HepG2 (cell line): ENCODE results near the gene NOB1. TPM values are rescaled to one million over a fixed set of nuclear protein-coding genes. Genes with fewer than 3 reads are reported as not detected.
A peak's percentile ranks its signal among the peaks of the same experiment; 100 is the strongest.

Experiments
- GLI4 ChIP-seq: sonication (generic); formaldehyde crosslinking; IDR thresholded peaks from 2 replicates; pipeline ENCODE4 v1.5.1; 2020; ENCODE audit warnings: missing genetic modification reagents, mild to moderate bottlenecking, moderate library complexity, borderline replicate concordance
- KAT2B ChIP-seq: fragments of 150-350 bp; IDR thresholded peaks from 2 replicates; pipeline ENCODE4 v1.6.1; 2014; ENCODE audit warnings: low read depth, low read length, borderline replicate concordance
- KLF9 ChIP-seq: IDR thresholded peaks from 2 replicates; pipeline ENCODE4 v1.6.1; 2016; ENCODE audit warnings: low read depth
- POLR2G ChIP-seq: fragments of 200-400 bp; formaldehyde crosslinking; IDR thresholded peaks from 2 replicates; pipeline ENCODE4 v1.6.1; 2018; ENCODE audit warnings: mild to moderate bottlenecking, low read depth, low read length, moderate library complexity
- RBM22 ChIP-seq: fragments of 200-400 bp; formaldehyde crosslinking; optimal IDR thresholded peaks from 2 replicates; pipeline ENCODE3; 2017; ENCODE audit warnings: mild to moderate bottlenecking, low read length, moderate library complexity
- RORA ChIP-seq: sonication (generic); formaldehyde crosslinking; IDR thresholded peaks from 2 replicates; pipeline ENCODE4 v1.5.0; 2020; ENCODE audit warnings: mild to moderate bottlenecking, missing genetic modification reagents, moderate library complexity
- SIN3B ChIP-seq: fragments of 150-350 bp; IDR thresholded peaks from 2 replicates; pipeline ENCODE4 v1.6.1; 2014; ENCODE audit warnings: low read length
- SMAD3 ChIP-seq: sonication (generic); formaldehyde crosslinking; IDR thresholded peaks from 2 replicates; pipeline ENCODE4 v1.4.0; 2020; ENCODE audit warnings: missing genetic modification reagents
- THYN1 ChIP-seq: sonication (generic); formaldehyde crosslinking; IDR thresholded peaks from 2 replicates; pipeline ENCODE4 v1.8.1; 2023; ENCODE audit warnings: low read depth, mild to moderate bottlenecking, moderate library complexity, missing genetic modification reagents, borderline replicate concordance
- ZBTB38 ChIP-seq: sonication (generic); formaldehyde crosslinking; IDR thresholded peaks from 2 replicates; pipeline ENCODE4 v1.5.1; 2020; ENCODE audit warnings: mild to moderate bottlenecking, missing genetic modification reagents
- ZNF274 ChIP-seq: sonication (generic); formaldehyde crosslinking; IDR thresholded peaks from 2 replicates; pipeline ENCODE4 v1.5.1; 2020; ENCODE audit warnings: mild to moderate bottlenecking, missing genetic modification reagents
- ZNF501 ChIP-seq: sonication (generic); formaldehyde crosslinking; IDR thresholded peaks from 2 replicates; pipeline ENCODE4 v1.5.1; 2020; ENCODE audit warnings: mild to moderate bottlenecking, moderate library complexity, missing genetic modification reagents
- ZNF772 ChIP-seq: sonication (generic); formaldehyde crosslinking; IDR thresholded peaks from 2 replicates; pipeline ENCODE4 v1.5.0; 2020; ENCODE audit warnings: mild to moderate bottlenecking, missing genetic modification reagents
- polyA plus RNA-seq, 8 experiments: library from polyadenylated mRNA; depleted of rRNA in 3 of 8; stranded (reverse) in 7 of 8; unstranded in 1 of 8; fragments of >200 nt; fragmentation: Illumina TruSeq in 4 of 8; extraction: Trizol in 4 of 8; gene quantifications; 2 replicates each; pipeline versions ENCODE4 v1.2.1 to v1.2.3, GENCODE V29; 2011 to 2016; ENCODE audit warnings: low read depth in 4 of 8, missing spikeins in 1 of 8, mixed read lengths in 1 of 8; ENCODE audit not compliant: insufficient read depth in 1 of 8
- total RNA-seq, 5 experiments: library from RNA; depleted of rRNA; stranded (reverse); fragments of >200 nt; fragmentation: Illumina TruSeq; extraction: Trizol; gene quantifications; 2 replicates each; pipeline ENCODE4 v1.2.3, GENCODE V29; 2016; ENCODE audit warnings: low read depth in 1 of 5
- TF ChIP-seq, protein P1 (sequence below): IDR thresholded peaks from 2 replicates; pipeline ENCODE4 v1.6.1; 2012; ENCODE audit warnings: inconsistent platforms
- TF ChIP-seq, protein P2 (sequence below): sonication (generic); formaldehyde crosslinking; conservative IDR thresholded peaks from 2 replicates; pipeline ENCODE4 v1.4.0; 2020; ENCODE audit warnings: mild to moderate bottlenecking, missing genetic modification reagents, moderate library complexity
- TF ChIP-seq, protein P3 (sequence below): sonication (generic); formaldehyde crosslinking; IDR thresholded peaks from 2 replicates; pipeline ENCODE4 v1.9.0; 2021; ENCODE audit warnings: missing genetic modification reagents, borderline replicate concordance
- TF ChIP-seq, protein P4 (sequence below): sonication (generic); formaldehyde crosslinking; IDR thresholded peaks from 2 replicates; pipeline ENCODE4 v1.4.0; 2020; ENCODE audit warnings: mild to moderate bottlenecking, missing genetic modification reagents
- TF ChIP-seq, protein P5 (sequence below): sonication (generic); formaldehyde crosslinking; IDR thresholded peaks from 2 replicates; pipeline ENCODE4 v1.5.0; 2020; ENCODE audit warnings: missing genetic modification reagents

NOB1 gene
- total and polyA plus RNA-seq, 2 of the 13 experiments (the other 11 are each of a cell fraction or from before 2014, with no cell fraction given) = 47.1 to 162 TPM

DNA sequence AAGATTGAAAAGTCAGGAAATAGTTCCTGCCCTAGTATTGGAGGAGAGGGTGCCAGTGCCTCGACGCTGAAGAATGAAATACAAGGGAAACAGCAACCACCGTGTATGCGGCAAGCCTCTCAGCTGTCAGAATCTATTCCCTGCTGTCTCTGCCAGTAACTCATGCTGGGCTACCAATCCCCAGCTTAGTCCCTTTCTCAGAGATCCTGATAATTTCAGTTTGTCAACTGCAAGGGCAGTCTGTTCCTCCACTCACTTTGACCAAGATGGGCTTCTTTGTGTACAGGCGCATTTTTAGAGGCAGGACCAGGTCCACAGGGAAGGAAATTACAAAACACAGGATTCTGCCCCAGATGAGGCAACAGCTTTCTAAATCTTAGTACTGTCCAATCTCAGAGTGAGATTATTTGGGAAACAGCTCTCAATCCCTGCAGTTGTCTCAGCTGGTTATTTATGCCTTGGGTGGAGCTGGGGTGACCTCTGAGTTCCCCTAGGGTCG is 29.7 kb downstream of the NOB1 start (continued):
- TF ChIP-seq THYN1 (no peak), POLR2G (peak; percentile 72; the same call in 1 of the 2 replicates), ZNF772 (CRISPR knock-in tag) (0 out of 2 replicates have a peak, but pooled peaks have one; percentile 5), SMAD3 (CRISPR knock-in tag) (peak; percentile 25; the same call in 1 of the 2 replicates), GLI4 (peak; percentile 29; the same call in 1 of the 2 replicates), ZNF501 (0 out of 2 replicates have a peak, but pooled peaks have one; percentile 33), RBM22 (peak; percentile 86), KAT2B (no peak), KLF9 (CRISPR knock-in tag) (no peak), ZNF274 (CRISPR knock-in tag) (no peak), ZBTB38 (CRISPR knock-in tag) (no peak), SIN3B (peak; percentile 49; the same call in 1 of the 2 replicates), RORA (CRISPR knock-in tag) (no peak)
- TF ChIP-seq, protein P1, sequence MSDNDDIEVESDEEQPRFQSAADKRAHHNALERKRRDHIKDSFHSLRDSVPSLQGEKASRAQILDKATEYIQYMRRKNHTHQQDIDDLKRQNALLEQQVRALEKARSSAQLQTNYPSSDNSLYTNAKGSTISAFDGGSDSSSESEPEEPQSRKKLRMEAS = 0 out of 2 replicates have a peak, but pooled peaks have one; percentile 29
- TF ChIP-seq, protein P2, sequence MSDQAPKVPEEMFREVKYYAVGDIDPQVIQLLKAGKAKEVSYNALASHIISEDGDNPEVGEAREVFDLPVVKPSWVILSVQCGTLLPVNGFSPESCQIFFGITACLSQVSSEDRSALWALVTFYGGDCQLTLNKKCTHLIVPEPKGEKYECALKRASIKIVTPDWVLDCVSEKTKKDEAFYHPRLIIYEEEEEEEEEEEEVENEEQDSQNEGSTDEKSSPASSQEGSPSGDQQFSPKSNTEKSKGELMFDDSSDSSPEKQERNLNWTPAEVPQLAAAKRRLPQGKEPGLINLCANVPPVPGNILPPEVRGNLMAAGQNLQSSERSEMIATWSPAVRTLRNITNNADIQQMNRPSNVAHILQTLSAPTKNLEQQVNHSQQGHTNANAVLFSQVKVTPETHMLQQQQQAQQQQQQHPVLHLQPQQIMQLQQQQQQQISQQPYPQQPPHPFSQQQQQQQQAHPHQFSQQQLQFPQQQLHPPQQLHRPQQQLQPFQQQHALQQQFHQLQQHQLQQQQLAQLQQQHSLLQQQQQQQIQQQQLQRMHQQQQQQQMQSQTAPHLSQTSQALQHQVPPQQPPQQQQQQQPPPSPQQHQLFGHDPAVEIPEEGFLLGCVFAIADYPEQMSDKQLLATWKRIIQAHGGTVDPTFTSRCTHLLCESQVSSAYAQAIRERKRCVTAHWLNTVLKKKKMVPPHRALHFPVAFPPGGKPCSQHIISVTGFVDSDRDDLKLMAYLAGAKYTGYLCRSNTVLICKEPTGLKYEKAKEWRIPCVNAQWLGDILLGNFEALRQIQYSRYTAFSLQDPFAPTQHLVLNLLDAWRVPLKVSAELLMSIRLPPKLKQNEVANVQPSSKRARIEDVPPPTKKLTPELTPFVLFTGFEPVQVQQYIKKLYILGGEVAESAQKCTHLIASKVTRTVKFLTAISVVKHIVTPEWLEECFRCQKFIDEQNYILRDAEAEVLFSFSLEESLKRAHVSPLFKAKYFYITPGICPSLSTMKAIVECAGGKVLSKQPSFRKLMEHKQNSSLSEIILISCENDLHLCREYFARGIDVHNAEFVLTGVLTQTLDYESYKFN (CRISPR knock-in tag) = peak; percentile 29; the same call in 1 of the 2 replicates
- TF ChIP-seq, protein P3, sequence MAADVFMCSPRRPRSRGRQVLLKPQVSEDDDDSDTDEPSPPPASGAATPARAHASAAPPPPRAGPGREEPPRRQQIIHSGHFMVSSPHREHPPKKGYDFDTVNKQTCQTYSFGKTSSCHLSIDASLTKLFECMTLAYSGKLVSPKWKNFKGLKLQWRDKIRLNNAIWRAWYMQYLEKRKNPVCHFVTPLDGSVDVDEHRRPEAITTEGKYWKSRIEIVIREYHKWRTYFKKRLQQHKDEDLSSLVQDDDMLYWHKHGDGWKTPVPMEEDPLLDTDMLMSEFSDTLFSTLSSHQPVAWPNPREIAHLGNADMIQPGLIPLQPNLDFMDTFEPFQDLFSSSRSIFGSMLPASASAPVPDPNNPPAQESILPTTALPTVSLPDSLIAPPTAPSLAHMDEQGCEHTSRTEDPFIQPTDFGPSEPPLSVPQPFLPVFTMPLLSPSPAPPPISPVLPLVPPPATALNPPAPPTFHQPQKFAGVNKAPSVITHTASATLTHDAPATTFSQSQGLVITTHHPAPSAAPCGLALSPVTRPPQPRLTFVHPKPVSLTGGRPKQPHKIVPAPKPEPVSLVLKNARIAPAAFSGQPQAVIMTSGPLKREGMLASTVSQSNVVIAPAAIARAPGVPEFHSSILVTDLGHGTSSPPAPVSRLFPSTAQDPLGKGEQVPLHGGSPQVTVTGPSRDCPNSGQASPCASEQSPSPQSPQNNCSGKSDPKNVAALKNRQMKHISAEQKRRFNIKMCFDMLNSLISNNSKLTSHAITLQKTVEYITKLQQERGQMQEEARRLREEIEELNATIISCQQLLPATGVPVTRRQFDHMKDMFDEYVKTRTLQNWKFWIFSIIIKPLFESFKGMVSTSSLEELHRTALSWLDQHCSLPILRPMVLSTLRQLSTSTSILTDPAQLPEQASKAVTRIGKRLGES = 0 out of 2 replicates have a peak, but pooled peaks have one; percentile 50
- TF ChIP-seq, protein P4, sequence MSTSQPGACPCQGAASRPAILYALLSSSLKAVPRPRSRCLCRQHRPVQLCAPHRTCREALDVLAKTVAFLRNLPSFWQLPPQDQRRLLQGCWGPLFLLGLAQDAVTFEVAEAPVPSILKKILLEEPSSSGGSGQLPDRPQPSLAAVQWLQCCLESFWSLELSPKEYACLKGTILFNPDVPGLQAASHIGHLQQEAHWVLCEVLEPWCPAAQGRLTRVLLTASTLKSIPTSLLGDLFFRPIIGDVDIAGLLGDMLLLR (CRISPR knock-in tag) = peak; percentile 45; the same call in 1 of the 2 replicates
- TF ChIP-seq, protein P5, sequence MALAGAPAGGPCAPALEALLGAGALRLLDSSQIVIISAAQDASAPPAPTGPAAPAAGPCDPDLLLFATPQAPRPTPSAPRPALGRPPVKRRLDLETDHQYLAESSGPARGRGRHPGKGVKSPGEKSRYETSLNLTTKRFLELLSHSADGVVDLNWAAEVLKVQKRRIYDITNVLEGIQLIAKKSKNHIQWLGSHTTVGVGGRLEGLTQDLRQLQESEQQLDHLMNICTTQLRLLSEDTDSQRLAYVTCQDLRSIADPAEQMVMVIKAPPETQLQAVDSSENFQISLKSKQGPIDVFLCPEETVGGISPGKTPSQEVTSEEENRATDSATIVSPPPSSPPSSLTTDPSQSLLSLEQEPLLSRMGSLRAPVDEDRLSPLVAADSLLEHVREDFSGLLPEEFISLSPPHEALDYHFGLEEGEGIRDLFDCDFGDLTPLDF (CRISPR knock-in tag) = no peak
